IMR-90 (cell line): ENCODE results near the gene C1QTNF9B. TPM values are rescaled to one million over a fixed set of nuclear protein-coding genes. Genes with fewer than 3 reads are reported as not detected.

Experiments used
- ATAC-seq: fragments of 200-7000 bp; cut with Tn5 transposase; 2 replicates; pipeline ENCODE4 v1.9.1; 2020; ENCODE audit warnings: low read depth, mild to moderate bottlenecking, moderate library complexity
- BruUV-seq: library from RNA; stranded (reverse); fragments of 400-500 nt; replicated peaks from 2 replicates; lab custom pipeline; 2021; lab: Mats Ljungman, UMichigan
- CTCF ChIA-PET: fragments of 300-600 bp; formaldehyde crosslinking; extraction: SDS; loops from one replicate; lab custom pipeline; 2021; ENCODE audit warnings: antibody characterized with exemption; lab: Yijun Ruan, JAX
- POLR2A ChIA-PET: fragments of 300-600 bp; sonication (Branson Sonifier 250); formaldehyde crosslinking; loops from one replicate; lab custom pipeline; 2022; ENCODE audit warnings: antibody characterized with exemption; ENCODE audit not compliant: unreplicated experiment; lab: Charles Lee
- DNase-seq: peaks from one replicate; pipeline ENCODE4 v3.0.0; 2013
- H2AFZ ChIP-seq: replicated peaks from 2 replicates; pipeline ENCODE3; 2013; ENCODE audit warnings: low read length, mild to moderate bottlenecking; ENCODE audit not compliant: poor library complexity
- H2AK5ac ChIP-seq: 2 replicates; pipeline ENCODE4 v1.6.1; 2013; ENCODE audit warnings: low read depth, low read length, inconsistent platforms
- H2AK9ac ChIP-seq: replicated peaks from 2 replicates; pipeline ENCODE3; 2013; ENCODE audit warnings: mild to moderate bottlenecking, low read depth, low read length, moderate library complexity; ENCODE audit not compliant: poor library complexity
- H2BK120ac ChIP-seq: 2 replicates; pipeline ENCODE4 v1.6.1; 2013; ENCODE audit warnings: low read depth, low read length, inconsistent platforms
- H2BK15ac ChIP-seq: 3 replicates; pipeline ENCODE4 v1.6.1; 2013; ENCODE audit warnings: low read depth, low read length, inconsistent platforms
- H2BK20ac ChIP-seq: 2 replicates; pipeline ENCODE4 v1.6.1; 2013; ENCODE audit warnings: low read depth, mild to moderate bottlenecking, inconsistent platforms, low read length, moderate library complexity
- H2BK5ac ChIP-seq: 2 replicates; pipeline ENCODE4 v1.6.1; 2013; ENCODE audit warnings: mild to moderate bottlenecking, low read depth, low read length, inconsistent platforms; ENCODE audit not compliant: poor library complexity, severe bottlenecking
- H3K14ac ChIP-seq: replicated peaks from 2 replicates; pipeline ENCODE4 v1.6.1; 2013; ENCODE audit warnings: low read depth, low read length, inconsistent platforms
- H3K18ac ChIP-seq: 2 replicates; pipeline ENCODE4 v1.6.1; 2013; ENCODE audit warnings: low read depth, low read length, control low read depth
- H3K23ac ChIP-seq: 2 replicates; pipeline ENCODE4 v1.6.1; 2013; ENCODE audit warnings: low read depth, low read length, inconsistent platforms
- H3K27ac ChIP-seq: 2 replicates; pipeline ENCODE4 v1.5.1; 2013; ENCODE audit warnings: mild to moderate bottlenecking, control low read depth, low read length; ENCODE audit not compliant: insufficient read depth
- H3K27me3 ChIP-seq: 2 replicates; pipeline ENCODE4 v1.6.1; 2013; ENCODE audit warnings: low read length; ENCODE audit not compliant: control insufficient read depth, insufficient read depth
- H3K36me3 ChIP-seq: 2 replicates; pipeline ENCODE4 v1.6.1; 2013; ENCODE audit warnings: low read length, mixed read lengths; ENCODE audit not compliant: control insufficient read depth, insufficient read depth
- H3K4ac ChIP-seq: 2 replicates; pipeline ENCODE4 v1.6.1; 2013; ENCODE audit warnings: low read depth, low read length, inconsistent platforms
- H3K4me1 ChIP-seq: 2 replicates; pipeline ENCODE4 v1.6.1; 2013; ENCODE audit warnings: low read length, mixed read lengths; ENCODE audit not compliant: control insufficient read depth, insufficient read depth
- H3K4me2 ChIP-seq: 2 replicates; pipeline ENCODE4 v1.6.1; 2013; ENCODE audit warnings: low read depth, mild to moderate bottlenecking, control low read depth, low read length, moderate library complexity
- H3K4me3 ChIP-seq: 2 replicates; pipeline ENCODE4 v1.5.1; 2013; ENCODE audit warnings: low read depth, mild to moderate bottlenecking, control low read depth, low read length, moderate library complexity; ENCODE audit not compliant: insufficient read depth
- H3K56ac ChIP-seq: 2 replicates; pipeline ENCODE4 v1.6.1; 2013; ENCODE audit warnings: low read length, inconsistent platforms; ENCODE audit not compliant: insufficient read depth; ENCODE audit errors: extremely low read depth
- H3K79me1 ChIP-seq, 2 experiments: 2 replicates each; pipeline ENCODE4 v1.6.1; 2013; ENCODE audit warnings: low read length in 2 of 2, inconsistent platforms in 1 of 2, low read depth in 1 of 2
- H3K9ac ChIP-seq: 2 replicates; pipeline ENCODE4 v1.6.1; 2013; ENCODE audit warnings: low read depth, low read length, control low read depth
- H3K9me1 ChIP-seq: 2 replicates; pipeline ENCODE4 v1.6.1; 2013; ENCODE audit warnings: low read length, inconsistent platforms; ENCODE audit not compliant: insufficient read depth
- H3K9me3 ChIP-seq: 2 replicates; pipeline ENCODE4 v1.6.1; 2013; ENCODE audit warnings: low read length; ENCODE audit not compliant: control insufficient read depth, insufficient read depth
- H4K20me1 ChIP-seq: 2 replicates; pipeline ENCODE4 v1.6.1; 2013; ENCODE audit warnings: low read length, inconsistent platforms; ENCODE audit not compliant: insufficient read depth
- H4K5ac ChIP-seq: 2 replicates; pipeline ENCODE4 v1.6.1; 2013; ENCODE audit warnings: mild to moderate bottlenecking, low read depth, low read length, control low read depth
- H4K8ac ChIP-seq, 2 experiments: 2 replicates each; pipeline ENCODE4 v1.6.1; 2013; ENCODE audit warnings: low read depth in 2 of 2, low read length in 2 of 2, control low read depth in 1 of 2, inconsistent platforms in 1 of 2
- H4K91ac ChIP-seq: 2 replicates; pipeline ENCODE4 v1.6.1; 2013; ENCODE audit warnings: low read depth, low read length, inconsistent platforms; ENCODE audit not compliant: insufficient read depth
- BHLHE40 ChIP-seq: fragments of 150-350 bp; IDR thresholded peaks from 2 replicates; pipeline ENCODE4 v1.6.1; 2016; ENCODE audit warnings: mild to moderate bottlenecking, low read depth, low read length
- CHD1 ChIP-seq: IDR thresholded peaks from 2 replicates; pipeline ENCODE4 v1.6.1; 2012; ENCODE audit warnings: low read depth, low read length, improper control_type of control experiment
- CTCF ChIP-seq: conservative IDR thresholded peaks from 2 replicates; pipeline ENCODE4 v1.5.1; 2012; ENCODE audit warnings: mild to moderate bottlenecking, low read depth, low read length, improper control_type of control experiment
- FOS ChIP-seq: fragments of 150-350 bp; IDR thresholded peaks from 2 replicates; pipeline ENCODE4 v1.6.1; 2016; ENCODE audit warnings: low read depth, low read length
- MAZ ChIP-seq: IDR thresholded peaks from 2 replicates; pipeline ENCODE4 v1.6.1; 2012; ENCODE audit warnings: low read depth, mild to moderate bottlenecking, low read length, improper control_type of control experiment, moderate library complexity, borderline replicate concordance
- POLR2A ChIP-seq: IDR thresholded peaks from 2 replicates; pipeline ENCODE4 v1.6.1; 2012; ENCODE audit warnings: mild to moderate bottlenecking, low read depth, low read length
- RAD21 ChIP-seq: IDR thresholded peaks from 2 replicates; pipeline ENCODE4 v1.6.1; 2012; ENCODE audit warnings: low read length, improper control_type of control experiment
- RFX5 ChIP-seq: IDR thresholded peaks from 2 replicates; pipeline ENCODE4 v1.8.0; 2012; ENCODE audit warnings: low read depth, mild to moderate bottlenecking, low read length, moderate library complexity
- SMC3 ChIP-seq: fragments of 150-350 bp; IDR thresholded peaks from 2 replicates; pipeline ENCODE4 v1.6.1; 2016; ENCODE audit warnings: low read depth, mild to moderate bottlenecking, antibody characterized with exemption, low read length, moderate library complexity
- WGBS, 2 experiments: methylation state at CpG; one replicate each; pipeline versions ENCODE4 v1.1.5 to v1.1.7; 2013; ENCODE audit warnings: missing lambda C conversion rate in 2 of 2; ENCODE audit not compliant: insufficient read length in 1 of 2; ENCODE audit errors: extremely low coverage in 2 of 2; 5-methylcytosine and 5-hydroxymethylcytosine counted together
- dilution Hi-C: fragments of 300-500 bp; cut with HindIII; formaldehyde crosslinking; loops from one replicate; pipeline ENCODE4 v1.14.3; 2018; ENCODE audit warnings: low sequenced_read_pairs; ENCODE audit not compliant: unreplicated experiment
- in situ Hi-C: fragments of 300-500 bp; cut with MboI; formaldehyde crosslinking; loops from 3 replicates; pipeline ENCODE4 v1.14.3; 2019; ENCODE audit warnings: low sequenced_read_pairs, inconsistent platforms, mixed read lengths
- intact Hi-C: fragments of 100-400 bp; cut with micrococcal nuclease; formaldehyde crosslinking; loops from 2 replicates; pipeline ENCODE4 v1.10.0; 2022
- polyA plus RNA-seq, 3 experiments: library from polyadenylated mRNA; depleted of rRNA; stranded (reverse); fragments of >200 nt; gene quantifications; 2 replicates each; pipeline ENCODE4 v1.2.3, GENCODE V29; 2012; ENCODE audit warnings: low replicate concordance in 1 of 3
- total RNA-seq: library from RNA; depleted of rRNA; stranded (reverse); fragments of >200 nt; gene quantifications from 2 replicates; pipeline ENCODE4 v1.2.3, GENCODE V29; 2012

The C1QTNF9B gene
- total and polyA plus RNA-seq, 2 of the 4 experiments (the other 2 are of a cell fraction): 0.72 to 1.1 TPM

DNA sequence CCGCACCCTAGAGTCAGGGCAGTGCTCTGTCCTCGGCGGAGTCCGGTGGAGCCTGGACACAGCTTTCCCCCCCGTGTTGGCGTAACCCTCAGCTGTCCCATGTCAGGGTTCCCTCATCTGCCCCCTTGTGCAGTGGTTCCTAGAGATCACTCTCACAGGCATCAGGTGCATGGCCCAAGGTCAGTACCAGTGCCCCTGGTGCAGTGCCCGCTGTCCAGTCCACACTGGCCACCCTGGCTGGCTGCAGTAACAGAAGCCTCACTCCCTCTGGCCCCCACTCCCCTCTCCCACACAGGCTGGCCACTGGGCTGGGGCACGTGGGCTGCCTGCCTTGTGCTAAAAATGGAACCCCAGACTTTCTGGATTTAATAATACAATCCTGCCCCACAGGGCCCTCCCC is 49.6 kb upstream of the C1QTNF9B start:
- CTCF ChIA-PET: no interaction called here
- Histone ChIP-seq H2AK9ac (no peak overlapping the region), H3K27ac (no peak overlapping the region), H2BK5ac (no peak overlapping the region), H3K4me2 (no peak overlapping the region), H4K20me1 (no peaks in the 10 kb centered on the region), H3K14ac (no peak overlapping the region), H3K4me3 (no peak overlapping the region), H4K8ac (no peak overlapping the region), H2AFZ (no peak overlapping the region), H2AK5ac (no peak overlapping the region), H2BK15ac (no peak overlapping the region), H3K9me1 (no peaks in the 10 kb centered on the region), H3K4me1 (no peaks in the 10 kb centered on the region), H3K79me1 (no peaks in the 10 kb centered on the region), H4K91ac (no peak overlapping the region), H3K56ac (no peak overlapping the region), H4K5ac (no peak overlapping the region), H3K23ac (no peak overlapping the region), H3K27me3 (peaks cover 12% of the 10 kb centered on the region; the same call in 1 of the 2 replicates), H3K36me3 (no peaks in the 10 kb centered on the region), H3K9ac (no peak overlapping the region), H3K4ac (no peak overlapping the region), H2BK20ac (no peak overlapping the region), H3K18ac (no peak overlapping the region), H2BK120ac (no peak overlapping the region), H3K9me3 (no peaks in the 10 kb centered on the region)
- intact Hi-C loops (no loop called here), dilution Hi-C loops (no loop called here), in situ Hi-C loops (no loop called here)
- ATAC-seq: no peak
- no peak for DNase-seq
- BruUV-seq: no TSS peak
- 90% methylated on average over 4 of the region's 8 CpGs; no CpG with 5 or more reads in 1 of the 2 experiments for WGBS, 2 experiments
- POLR2A ChIA-PET: no interaction called here
- TF ChIP-seq BHLHE40: no peak
- TF ChIP-seq RFX5: no peak
- no peak for TF ChIP-seq SMC3
- TF ChIP-seq POLR2A: no peak
- no peak for TF ChIP-seq CHD1
- TF ChIP-seq RAD21: no peak
- TF ChIP-seq MAZ: no peak
- TF ChIP-seq CTCF: no peak
- no peak for TF ChIP-seq FOS
